ENCODE measurements around the gene RHOJ. TPM values are rescaled to one million over a fixed set of nuclear protein-coding genes. Genes with fewer than 3 reads are reported as not detected.

Gene RHOJ
- total RNA-seq, 1 experiment from 2014 or later, result not detected

DNA sequence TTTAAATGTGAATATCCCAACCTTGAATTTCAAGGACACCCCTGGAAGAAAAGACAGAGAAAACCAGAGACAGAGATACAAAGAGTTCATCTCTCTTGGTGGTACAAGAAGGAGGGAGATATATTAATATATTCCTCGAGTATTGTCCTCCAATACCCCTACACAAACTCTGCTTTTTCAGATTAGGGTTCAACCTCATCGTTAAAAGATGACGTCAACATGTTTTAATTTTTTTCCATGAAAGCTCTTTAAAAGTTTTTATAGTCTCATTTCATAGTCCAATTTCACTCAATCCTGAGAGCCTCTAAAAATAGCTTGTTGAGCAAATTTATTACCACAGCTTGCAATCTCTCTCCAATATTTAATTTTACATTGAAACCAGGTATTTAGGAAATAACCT lies 19.4 kb downstream of the RHOJ start:
- Histone ChIP-seq H3K4me3 (ENCODE audit: insufficient read depth, low read depth, low read length) (no peak overlapping the region), H3K27me3 (ENCODE audit: control insufficient read depth, insufficient read depth, low read length) (no peaks in the 10 kb centered on the region), H3K36me3 (replicated peaks; ENCODE audit: control insufficient read depth, insufficient read depth, low read length) (no peaks in the 10 kb centered on the region)
- DNase-seq, result no peak

DNA sequence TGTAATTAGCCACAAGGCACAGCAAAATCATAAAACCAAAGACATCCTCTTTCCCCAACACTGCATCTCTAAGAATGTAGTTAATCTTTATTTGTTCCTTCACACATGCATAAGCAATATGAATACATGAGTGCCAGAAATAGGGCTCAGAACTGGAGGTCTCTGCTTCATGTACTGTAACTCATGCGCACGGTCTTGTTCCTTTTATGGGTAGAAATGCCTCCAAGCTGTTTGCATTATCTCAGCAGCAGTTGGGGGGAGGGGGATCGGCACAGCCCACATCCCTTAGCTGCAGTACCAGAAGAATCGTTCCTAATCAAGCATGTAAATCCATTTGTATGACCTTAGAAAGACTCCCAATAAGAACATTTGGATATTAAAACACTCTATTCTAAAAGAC lies 20.0 kb downstream of the RHOJ start:
- no peaks in the 10 kb centered on the region for H3K27me3 ChIP-seq (ENCODE audit: control insufficient read depth, insufficient read depth, low read length)
- no peak overlapping the region for H3K4me3 ChIP-seq (ENCODE audit: insufficient read depth, low read depth, low read length)
- DNase-seq, result peak; percentile 11
- H3K36me3 ChIP-seq (replicated peaks; ENCODE audit: control insufficient read depth, insufficient read depth, low read length), result no peaks in the 10 kb centered on the region

DNA sequence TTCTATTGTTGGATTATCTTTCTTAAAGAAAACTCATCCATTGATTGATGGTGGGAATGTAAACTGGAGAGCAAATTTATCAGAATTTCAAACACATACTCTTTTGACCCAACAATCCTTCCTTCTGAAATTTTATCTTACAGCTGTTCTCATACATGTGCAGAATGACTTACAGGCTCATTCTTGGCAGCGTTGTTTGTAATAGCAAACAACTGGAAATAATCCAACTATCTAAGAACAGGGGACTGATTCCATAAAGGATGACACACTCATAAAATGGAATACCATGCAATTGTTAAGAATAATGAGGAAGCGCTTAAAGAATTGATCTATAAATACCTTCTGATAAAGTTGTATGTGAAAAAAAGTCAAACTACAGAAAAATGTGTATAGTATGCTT lies 24.0 kb downstream of the RHOJ start:
- no peak for DNase-seq
- Histone ChIP-seq H3K4me3 (ENCODE audit: insufficient read depth, low read depth, low read length) (no peak overlapping the region), H3K36me3 (replicated peaks; ENCODE audit: control insufficient read depth, insufficient read depth, low read length) (no peaks in the 10 kb centered on the region), H3K27me3 (ENCODE audit: control insufficient read depth, insufficient read depth, low read length) (no peaks in the 10 kb centered on the region)

DNA sequence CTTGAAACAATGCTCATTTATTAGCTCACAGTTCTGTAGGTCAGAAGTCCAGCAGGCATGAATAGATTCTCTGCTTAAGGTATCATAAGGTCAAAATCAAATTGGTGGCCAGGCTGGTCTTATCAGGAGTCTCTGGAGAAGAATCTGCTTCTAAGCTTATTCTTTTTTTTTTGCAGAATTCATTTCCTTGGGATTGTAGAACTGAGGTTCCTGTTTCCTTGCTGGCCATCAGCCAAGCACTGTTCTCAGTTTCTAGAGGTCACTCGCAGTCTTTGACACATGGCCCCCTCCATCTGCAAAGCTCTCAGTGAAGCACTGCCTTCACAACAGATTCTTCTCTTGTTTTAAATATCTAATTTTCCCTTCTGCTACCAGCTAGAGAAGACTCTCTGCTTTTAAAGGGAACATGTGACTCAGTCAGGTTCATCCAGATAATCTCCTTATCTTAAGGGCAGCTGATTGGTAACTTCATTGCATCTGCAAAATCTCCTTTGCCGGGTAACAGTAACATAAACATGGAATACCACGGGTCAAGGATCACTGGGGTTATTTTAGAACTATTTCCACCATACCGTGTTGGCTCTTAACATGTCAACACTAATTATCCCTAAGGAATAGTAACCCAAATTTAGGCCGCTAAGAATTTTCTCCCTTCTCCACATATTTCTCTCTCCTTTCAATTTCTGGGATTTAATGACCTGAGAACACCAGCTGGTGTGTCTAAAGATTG lies 25.3 kb downstream of the RHOJ start:
- no peak overlapping the region for H3K4me3 ChIP-seq (ENCODE audit: insufficient read depth, low read depth, low read length)
- DNase-seq, result no peak
- H3K27me3 ChIP-seq (ENCODE audit: control insufficient read depth, insufficient read depth, low read length), result no peaks in the 10 kb centered on the region
- no peaks in the 10 kb centered on the region for H3K36me3 ChIP-seq (replicated peaks; ENCODE audit: control insufficient read depth, insufficient read depth, low read length)

DNA sequence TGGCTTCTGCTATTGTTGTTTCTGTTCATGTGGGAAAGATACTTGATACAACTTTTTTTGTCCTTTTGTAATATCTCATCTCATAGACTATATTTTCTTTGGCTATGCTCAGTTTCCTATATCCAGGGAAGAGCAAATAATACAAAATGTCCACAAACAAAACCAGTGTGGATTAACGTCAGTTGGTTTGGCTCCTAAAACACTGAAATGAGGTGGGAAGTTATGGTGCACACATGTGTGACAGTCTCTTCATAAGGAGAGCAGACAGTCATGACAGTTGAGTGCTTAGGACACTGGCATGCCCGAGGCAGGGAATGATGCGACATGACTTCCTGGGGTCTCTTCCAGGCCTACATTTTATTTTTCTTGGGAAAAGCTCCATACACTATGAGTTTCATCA lies 27.5 kb downstream of the RHOJ start:
- no peaks in the 10 kb centered on the region for H3K27me3 ChIP-seq (ENCODE audit: control insufficient read depth, insufficient read depth, low read length)
- DNase-seq, result no peak

DNA sequence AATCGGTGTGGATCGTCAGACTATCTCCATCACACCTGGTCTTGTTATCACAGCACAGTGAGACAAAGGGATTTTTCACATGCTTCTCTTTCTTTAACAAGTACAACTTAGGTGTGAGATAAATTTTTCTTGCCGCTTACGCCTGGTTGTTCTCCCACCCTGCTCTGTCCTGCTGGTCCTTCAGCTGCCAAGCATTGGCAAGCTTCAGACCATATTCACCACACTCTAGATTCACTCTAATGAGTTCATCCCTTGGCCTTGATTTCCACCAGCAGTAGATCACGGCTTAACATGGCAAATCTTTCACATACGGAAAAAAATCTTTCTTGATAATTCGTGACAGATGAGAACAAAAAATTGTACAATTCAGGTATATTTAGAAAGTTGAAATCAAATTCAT lies 33.5 kb downstream of the RHOJ start:
- H3K36me3 ChIP-seq (replicated peaks; ENCODE audit: control insufficient read depth, insufficient read depth, low read length), result no peaks in the 10 kb centered on the region
- H3K4me3 ChIP-seq (ENCODE audit: insufficient read depth, low read depth, low read length), result no peak overlapping the region
- DNase-seq, result no peak
- no peaks in the 10 kb centered on the region for H3K27me3 ChIP-seq (ENCODE audit: control insufficient read depth, insufficient read depth, low read length)

More for the DNA sequence above, 27.5 kb downstream of the RHOJ start:
- no peak overlapping the region for H3K4me3 ChIP-seq (ENCODE audit: insufficient read depth, low read depth, low read length)
- H3K36me3 ChIP-seq (replicated peaks; ENCODE audit: control insufficient read depth, insufficient read depth, low read length), result no peaks in the 10 kb centered on the region

DNA sequence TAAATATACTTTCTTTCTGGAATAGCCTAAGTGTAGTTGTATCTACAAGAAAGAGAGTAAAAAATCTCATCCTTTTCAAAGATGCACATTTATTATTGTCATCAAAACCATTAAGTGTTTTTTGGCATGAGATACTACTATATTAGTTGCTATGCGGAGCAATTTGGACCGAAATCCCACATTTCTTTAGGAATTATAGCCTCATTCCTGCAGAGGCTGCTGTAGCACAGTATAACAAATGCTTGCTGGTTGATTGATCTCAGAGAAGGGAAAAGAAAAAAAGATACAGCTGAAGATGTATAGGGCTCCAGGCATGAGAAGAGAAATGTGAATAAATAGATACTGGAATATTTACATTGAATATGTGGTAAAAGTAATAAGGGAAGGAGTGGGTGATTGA lies 36.0 kb downstream of the RHOJ start:
- Histone ChIP-seq H3K4me3 (ENCODE audit: insufficient read depth, low read depth, low read length) (no peak overlapping the region), H3K27me3 (ENCODE audit: control insufficient read depth, insufficient read depth, low read length) (no peaks in the 10 kb centered on the region), H3K36me3 (replicated peaks; ENCODE audit: control insufficient read depth, insufficient read depth, low read length) (no peaks in the 10 kb centered on the region)
- DNase-seq, result no peak

DNA sequence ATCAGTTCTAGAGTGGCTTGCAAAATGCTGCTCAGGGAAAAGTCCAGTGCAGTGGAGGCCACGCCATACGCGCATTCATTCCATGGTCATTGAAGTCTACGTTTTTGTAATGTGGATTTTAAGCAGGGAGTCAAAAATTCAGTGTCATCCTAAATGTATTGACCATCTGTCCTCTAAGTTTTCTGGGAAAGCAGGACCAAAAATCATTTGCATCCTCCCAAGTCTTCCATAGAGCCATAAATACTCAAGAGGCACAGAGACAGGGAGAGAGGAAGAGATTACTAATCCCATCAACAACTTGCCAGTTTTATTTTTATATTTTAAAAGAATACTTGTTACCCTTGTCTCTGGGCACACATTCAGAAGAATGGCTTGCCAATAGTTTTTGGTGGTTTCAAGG lies 36.9 kb downstream of the RHOJ start:
- no peaks in the 10 kb centered on the region for H3K36me3 ChIP-seq (replicated peaks; ENCODE audit: control insufficient read depth, insufficient read depth, low read length)
- H3K4me3 ChIP-seq (ENCODE audit: insufficient read depth, low read depth, low read length), result no peak overlapping the region
- H3K27me3 ChIP-seq (ENCODE audit: control insufficient read depth, insufficient read depth, low read length), result no peaks in the 10 kb centered on the region
- DNase-seq, result no peak

DNA sequence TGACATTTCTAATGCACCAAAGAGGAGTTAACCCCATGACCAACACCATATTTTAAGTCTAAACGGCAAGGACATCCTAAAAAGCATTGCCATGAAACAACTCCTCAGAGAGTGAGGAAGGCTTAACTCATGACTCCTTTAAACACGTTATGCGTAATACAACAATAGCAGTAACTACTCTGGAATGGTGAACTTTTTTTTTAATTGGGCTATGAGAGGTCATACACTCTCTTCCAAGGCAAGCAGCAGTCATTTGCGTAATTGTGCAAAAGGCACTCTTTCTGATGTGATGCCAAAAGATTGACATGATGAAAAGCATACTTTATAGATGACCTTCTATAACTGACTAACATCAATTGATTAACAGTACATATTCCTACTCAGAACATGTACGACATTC lies 39.4 kb downstream of the RHOJ start:
- H3K4me3 ChIP-seq (ENCODE audit: insufficient read depth, low read depth, low read length), result no peak overlapping the region
- H3K36me3 ChIP-seq (replicated peaks; ENCODE audit: control insufficient read depth, insufficient read depth, low read length), result no peaks in the 10 kb centered on the region
- no peaks in the 10 kb centered on the region for H3K27me3 ChIP-seq (ENCODE audit: control insufficient read depth, insufficient read depth, low read length)
- DNase-seq, result no peak

DNA sequence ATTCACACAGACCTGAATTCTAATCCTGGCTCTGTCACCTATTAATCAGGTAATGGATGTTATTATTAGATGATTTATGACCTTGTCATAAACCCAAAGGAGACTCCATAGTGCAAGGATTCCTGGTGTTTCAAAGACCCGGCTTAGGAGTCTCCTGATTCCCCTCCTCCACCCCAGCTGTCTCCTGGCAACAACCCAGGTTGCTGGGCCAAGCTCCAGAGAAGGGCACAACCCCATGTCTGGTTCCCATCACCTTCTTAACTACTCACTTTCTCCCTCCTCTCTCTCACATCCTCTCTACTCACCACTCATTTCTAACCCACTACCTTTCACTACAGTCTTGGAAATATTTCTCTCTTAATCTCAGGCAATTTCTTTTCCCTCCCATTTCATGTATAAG lies 41.6 kb downstream of the RHOJ start:
- Histone ChIP-seq H3K27me3 (ENCODE audit: control insufficient read depth, insufficient read depth, low read length) (no peaks in the 10 kb centered on the region), H3K36me3 (replicated peaks; ENCODE audit: control insufficient read depth, insufficient read depth, low read length) (no peaks in the 10 kb centered on the region), H3K4me3 (ENCODE audit: insufficient read depth, low read depth, low read length) (no peak overlapping the region)
- DNase-seq, result no peak

DNA sequence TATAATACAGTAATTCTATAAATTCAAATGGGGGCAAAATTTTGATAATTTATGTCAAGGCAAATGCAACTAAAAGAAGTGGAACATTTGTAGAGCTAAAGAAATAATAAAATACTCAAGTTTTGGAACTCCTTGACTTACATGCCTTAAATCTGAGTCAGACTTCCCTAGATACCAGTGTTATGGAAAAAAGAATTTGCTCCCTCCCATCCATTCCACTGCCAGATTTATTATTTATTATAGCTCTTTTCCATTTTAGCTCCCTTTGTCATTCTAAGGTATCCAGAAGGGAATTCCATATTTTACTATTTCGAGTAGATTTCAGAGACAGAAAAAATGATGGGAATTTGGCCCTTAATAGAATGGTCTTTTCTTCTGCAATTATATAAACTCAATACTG lies 44.0 kb downstream of the RHOJ start:
- H3K27me3 ChIP-seq (ENCODE audit: control insufficient read depth, insufficient read depth, low read length), result no peaks in the 10 kb centered on the region
- no peak overlapping the region for H3K4me3 ChIP-seq (ENCODE audit: insufficient read depth, low read depth, low read length)
- H3K36me3 ChIP-seq (replicated peaks; ENCODE audit: control insufficient read depth, insufficient read depth, low read length), result no peaks in the 10 kb centered on the region
- no peak for DNase-seq

DNA sequence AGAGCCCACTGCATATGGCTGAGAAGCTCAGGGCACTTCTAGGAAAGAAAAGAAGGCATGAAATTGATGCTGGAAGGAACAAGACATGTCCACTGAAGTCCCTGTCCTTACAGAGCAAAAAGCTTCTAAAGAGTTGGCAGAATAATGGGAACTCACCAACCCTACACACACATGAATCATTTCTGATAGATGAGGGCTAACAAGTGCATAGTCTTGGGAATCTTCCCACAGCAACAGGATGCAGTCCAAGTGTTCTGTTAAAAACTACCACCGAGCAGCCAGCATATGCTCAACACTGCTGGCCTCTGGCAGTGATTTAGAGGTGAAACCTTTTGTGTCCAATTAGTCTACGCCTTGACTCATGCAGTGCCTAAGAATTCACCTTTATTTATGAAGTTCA lies 44.8 kb downstream of the RHOJ start:
- no peaks in the 10 kb centered on the region for H3K27me3 ChIP-seq (ENCODE audit: control insufficient read depth, insufficient read depth, low read length)

DNA sequence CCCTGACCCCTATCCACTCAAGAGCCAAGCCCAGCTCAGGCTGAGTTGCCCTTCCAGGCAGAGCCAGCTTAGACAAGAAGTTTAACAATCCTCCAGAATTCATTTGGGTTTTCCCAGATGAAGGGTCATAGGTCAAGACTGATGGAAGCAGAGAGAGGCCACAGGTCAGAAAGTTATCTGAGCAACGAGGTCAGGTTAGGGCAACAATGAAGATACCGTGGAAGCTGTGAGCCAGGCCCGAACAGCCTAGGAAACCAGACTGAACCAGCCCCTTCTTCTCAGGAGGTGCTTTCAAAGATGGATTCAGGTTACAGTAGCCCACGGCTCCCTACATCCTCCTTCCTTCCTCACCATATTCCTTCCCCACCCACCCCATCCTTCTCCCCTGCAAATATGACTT lies 53.1 kb downstream of the RHOJ start:
- DNase-seq, result no peak
- H3K36me3 ChIP-seq (replicated peaks; ENCODE audit: control insufficient read depth, insufficient read depth, low read length), result no peaks in the 10 kb centered on the region
- H3K27me3 ChIP-seq (ENCODE audit: control insufficient read depth, insufficient read depth, low read length), result no peaks in the 10 kb centered on the region
- no peak overlapping the region for H3K4me3 ChIP-seq (ENCODE audit: insufficient read depth, low read depth, low read length)

More for the DNA sequence above, 44.8 kb downstream of the RHOJ start:
- H3K36me3 ChIP-seq (replicated peaks; ENCODE audit: control insufficient read depth, insufficient read depth, low read length), result no peaks in the 10 kb centered on the region
- no peak overlapping the region for H3K4me3 ChIP-seq (ENCODE audit: insufficient read depth, low read depth, low read length)
- no peak for DNase-seq

DNA sequence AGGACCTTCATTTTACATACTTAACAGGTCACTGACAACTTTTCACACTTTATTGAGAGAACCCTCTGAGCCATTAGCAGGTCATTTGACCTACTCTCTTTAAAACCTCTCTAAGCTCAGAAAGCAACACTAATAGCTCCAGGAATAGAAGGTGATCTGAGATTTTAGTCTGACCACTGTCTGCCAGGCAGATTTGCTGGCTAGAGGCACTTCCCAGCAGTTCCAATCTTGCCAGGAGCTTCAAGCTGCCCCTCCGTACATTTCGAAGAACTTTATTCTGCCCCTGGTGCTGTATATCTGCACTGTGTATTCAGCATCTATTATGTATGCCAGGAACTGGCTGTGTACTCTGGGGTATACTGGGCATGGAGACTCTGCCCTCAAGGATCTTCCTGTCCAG lies 58.2 kb downstream of the RHOJ start:
- no peak for DNase-seq
- H3K27me3 ChIP-seq (ENCODE audit: control insufficient read depth, insufficient read depth, low read length), result no peaks in the 10 kb centered on the region
- no peaks in the 10 kb centered on the region for H3K36me3 ChIP-seq (replicated peaks; ENCODE audit: control insufficient read depth, insufficient read depth, low read length)
- no peak overlapping the region for H3K4me3 ChIP-seq (ENCODE audit: insufficient read depth, low read depth, low read length)

DNA sequence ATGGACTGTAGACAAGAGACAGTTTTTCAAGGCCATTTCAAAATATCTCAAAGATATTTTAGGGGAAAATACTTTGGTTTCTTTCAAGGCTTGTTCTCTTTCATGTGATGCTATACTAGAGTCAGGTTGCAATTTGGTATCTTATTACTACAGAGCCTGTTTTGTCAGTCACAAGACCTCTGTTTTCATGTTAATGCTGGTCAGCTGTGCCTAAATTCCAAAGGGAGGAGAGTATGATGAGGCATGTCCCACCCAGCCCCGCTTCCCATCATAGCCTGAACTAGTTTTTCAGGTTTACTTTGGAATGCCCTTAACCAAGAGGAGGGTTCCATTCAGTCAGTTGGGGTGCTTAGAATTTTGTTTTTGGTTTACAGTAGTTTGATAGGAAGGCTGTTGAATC lies 61.9 kb downstream of the RHOJ start:
- no peak for DNase-seq
- Histone ChIP-seq H3K27me3 (ENCODE audit: control insufficient read depth, insufficient read depth, low read length) (no peaks in the 10 kb centered on the region), H3K36me3 (replicated peaks; ENCODE audit: control insufficient read depth, insufficient read depth, low read length) (no peaks in the 10 kb centered on the region), H3K4me3 (ENCODE audit: insufficient read depth, low read depth, low read length) (no peak overlapping the region)

DNA sequence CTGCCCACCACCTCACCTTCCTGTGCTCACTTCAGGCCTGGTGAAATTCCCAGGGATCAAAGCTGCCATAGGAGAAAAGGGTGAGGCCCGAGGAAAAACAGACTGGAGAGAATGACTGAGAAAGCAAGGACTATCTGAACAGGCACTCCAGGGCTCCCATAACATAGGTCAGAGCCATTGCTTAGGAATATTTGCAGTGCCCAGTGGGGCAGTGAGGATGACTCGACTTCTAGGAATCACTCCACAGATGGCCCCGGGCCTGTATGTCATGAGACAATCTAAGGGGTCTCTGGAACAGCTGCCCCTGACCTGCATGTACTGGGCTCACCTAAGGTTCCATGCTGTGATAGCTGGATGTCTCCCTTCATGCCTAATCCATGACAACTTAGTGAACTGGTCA lies 62.9 kb downstream of the RHOJ start:
- no peak overlapping the region for H3K4me3 ChIP-seq (ENCODE audit: insufficient read depth, low read depth, low read length)
- H3K27me3 ChIP-seq (ENCODE audit: control insufficient read depth, insufficient read depth, low read length), result no peaks in the 10 kb centered on the region
- no peaks in the 10 kb centered on the region for H3K36me3 ChIP-seq (replicated peaks; ENCODE audit: control insufficient read depth, insufficient read depth, low read length)
- DNase-seq, result no peak
